Measurements from ENCODE around the gene SNX30. TPM values are rescaled to one million over a fixed set of nuclear protein-coding genes. Genes with fewer than 3 reads are reported as not detected.

The SNX30 gene
- total RNA-seq, 1 donor from 2014 or later, result 12.7 TPM

- no peak for DNase-seq (ENCODE audit: low spot score in 2 of 2, unreplicated experiment in 2 of 2)
- no peaks in the 10 kb centered on the region for H3K27me3 Mint-ChIP-seq (ENCODE audit: low read depth)
- H3K36me3 Mint-ChIP-seq, result peaks cover 8% of the 10 kb centered on the region
- no peaks in the 10 kb centered on the region for H3K9me3 Mint-ChIP-seq
- H3K4me3 Mint-ChIP-seq, result no peak overlapping the region
- no peaks in the 10 kb centered on the region for H3K4me1 Mint-ChIP-seq
- no peak overlapping the region for H3K27ac Mint-ChIP-seq
- TF ChIP-seq, protein P1, sequence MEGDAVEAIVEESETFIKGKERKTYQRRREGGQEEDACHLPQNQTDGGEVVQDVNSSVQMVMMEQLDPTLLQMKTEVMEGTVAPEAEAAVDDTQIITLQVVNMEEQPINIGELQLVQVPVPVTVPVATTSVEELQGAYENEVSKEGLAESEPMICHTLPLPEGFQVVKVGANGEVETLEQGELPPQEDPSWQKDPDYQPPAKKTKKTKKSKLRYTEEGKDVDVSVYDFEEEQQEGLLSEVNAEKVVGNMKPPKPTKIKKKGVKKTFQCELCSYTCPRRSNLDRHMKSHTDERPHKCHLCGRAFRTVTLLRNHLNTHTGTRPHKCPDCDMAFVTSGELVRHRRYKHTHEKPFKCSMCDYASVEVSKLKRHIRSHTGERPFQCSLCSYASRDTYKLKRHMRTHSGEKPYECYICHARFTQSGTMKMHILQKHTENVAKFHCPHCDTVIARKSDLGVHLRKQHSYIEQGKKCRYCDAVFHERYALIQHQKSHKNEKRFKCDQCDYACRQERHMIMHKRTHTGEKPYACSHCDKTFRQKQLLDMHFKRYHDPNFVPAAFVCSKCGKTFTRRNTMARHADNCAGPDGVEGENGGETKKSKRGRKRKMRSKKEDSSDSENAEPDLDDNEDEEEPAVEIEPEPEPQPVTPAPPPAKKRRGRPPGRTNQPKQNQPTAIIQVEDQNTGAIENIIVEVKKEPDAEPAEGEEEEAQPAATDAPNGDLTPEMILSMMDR (IDR thresholded peaks at IDR 0.05; ENCODE audit: unreplicated experiment), result no peak
Measured at GRCh38 chr9:112809906-112810305, 59.3 kb downstream of the SNX30 start.

GRCh38 chr9:112810696-112811490 is 60.3 kb downstream of the SNX30 start:
- Mint-ChIP-seq H3K27me3 (ENCODE audit: low read depth) (no peaks in the 10 kb centered on the region), H3K36me3 (peaks cover 6% of the 10 kb centered on the region), H3K4me3 (no peak overlapping the region), H3K9me3 (no peaks in the 10 kb centered on the region), H3K27ac (no peak overlapping the region), H3K4me1 (no peaks in the 10 kb centered on the region)
- DNase-seq (ENCODE audit: low spot score in 2 of 2, unreplicated experiment in 2 of 2), result no peak
- TF ChIP-seq, protein P1 (IDR thresholded peaks at IDR 0.05; ENCODE audit: unreplicated experiment), result no peak

DNA sequence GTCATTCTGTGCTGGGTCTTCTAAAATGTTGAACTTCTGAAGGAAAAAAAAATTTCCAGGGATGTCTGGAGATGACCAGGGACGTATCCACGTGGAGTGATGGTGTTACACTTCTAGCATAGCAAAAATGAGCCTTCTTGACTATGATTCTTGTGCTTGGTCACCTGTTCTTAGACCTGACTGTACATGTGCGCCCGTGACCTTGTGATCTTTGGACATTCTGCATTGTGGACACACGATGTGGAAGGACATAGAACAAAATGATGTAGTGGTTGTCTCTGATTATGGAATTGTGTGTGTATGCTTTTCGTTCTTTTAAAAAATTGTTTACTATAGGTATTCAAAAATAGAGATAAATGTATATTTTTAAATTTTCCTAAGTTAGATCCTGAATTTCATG is 61.0 kb downstream of the SNX30 start:
- DNase-seq (ENCODE audit: low spot score in 2 of 2, unreplicated experiment in 2 of 2), result no peak
- H3K9me3 Mint-ChIP-seq, result no peaks in the 10 kb centered on the region
- TF ChIP-seq, protein P1 (IDR thresholded peaks at IDR 0.05; ENCODE audit: unreplicated experiment), result no peak
- no peak overlapping the region for H3K4me3 Mint-ChIP-seq
- no peaks in the 10 kb centered on the region for H3K27me3 Mint-ChIP-seq (ENCODE audit: low read depth)
- no peaks in the 10 kb centered on the region for H3K4me1 Mint-ChIP-seq
- H3K36me3 Mint-ChIP-seq, result peaks cover 4% of the 10 kb centered on the region
- no peak overlapping the region for H3K27ac Mint-ChIP-seq

DNA sequence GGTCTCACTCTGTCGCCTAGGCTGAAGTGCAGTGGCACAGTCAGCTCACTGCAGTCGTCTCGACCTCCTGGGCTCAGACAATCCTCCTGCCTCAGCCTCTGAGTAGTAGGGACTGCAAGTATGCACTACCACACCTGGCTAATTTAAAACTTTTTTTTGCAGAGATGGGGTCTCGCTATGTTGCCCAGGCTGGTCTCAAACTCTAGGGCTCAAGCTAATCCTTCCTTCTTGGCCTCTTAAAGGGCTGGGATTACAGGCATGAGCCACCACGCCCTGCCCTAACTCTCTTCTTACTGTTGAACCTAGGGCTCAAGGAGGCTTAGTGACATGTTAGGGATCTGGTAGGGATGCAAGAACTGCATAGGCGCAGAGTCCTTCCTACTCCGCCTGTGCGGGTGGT is 65.3 kb downstream of the SNX30 start:
- Mint-ChIP-seq H3K9me3 (no peaks in the 10 kb centered on the region), H3K27me3 (ENCODE audit: low read depth) (no peaks in the 10 kb centered on the region), H3K36me3 (peaks cover 15% of the 10 kb centered on the region), H3K4me1 (peaks cover 3% of the 10 kb centered on the region), H3K27ac (no peak overlapping the region), H3K4me3 (no peak overlapping the region)
- no peak for DNase-seq (ENCODE audit: low spot score in 2 of 2, unreplicated experiment in 2 of 2)
- TF ChIP-seq, protein P1 (IDR thresholded peaks at IDR 0.05; ENCODE audit: unreplicated experiment), result no peak

GRCh38 chr9:112817860-112818203 is 67.3 kb downstream of the SNX30 start:
- no peaks in the 10 kb centered on the region for H3K9me3 Mint-ChIP-seq
- no peak for DNase-seq (ENCODE audit: low spot score in 2 of 2, unreplicated experiment in 2 of 2)
- peaks cover 3% of the 10 kb centered on the region for H3K4me1 Mint-ChIP-seq
- H3K4me3 Mint-ChIP-seq, result no peak overlapping the region
- H3K27me3 Mint-ChIP-seq (ENCODE audit: low read depth), result no peaks in the 10 kb centered on the region
- TF ChIP-seq, protein P1 (IDR thresholded peaks at IDR 0.05; ENCODE audit: unreplicated experiment), result no peak
- peaks cover 15% of the 10 kb centered on the region for H3K36me3 Mint-ChIP-seq
- H3K27ac Mint-ChIP-seq, result no peak overlapping the region
